HEK293 (cell line): ENCODE results near the gene TRPV2.
A peak's percentile ranks its signal among the peaks of the same experiment; 100 is the strongest.

Experiments used
- CTCF ChIA-PET: fragments of 350-600 bp; formaldehyde crosslinking; extraction: SDS; loops from one replicate; lab custom pipeline; 2021; ENCODE audit warnings: antibody characterized with exemption; lab: Yijun Ruan, JAX
- POLR2A ChIA-PET: fragments of 300-600 bp; formaldehyde crosslinking; extraction: SDS; loops from one replicate; lab custom pipeline; 2020; ENCODE audit warnings: antibody characterized with exemption, inconsistent platforms; lab: Yijun Ruan, JAX
- H3K27ac ChIP-seq: fragments of 200-500 bp; sonication (Bioruptor generic); 2 replicates; pipeline ENCODE4 v1.5.1; 2014; ENCODE audit warnings: low read depth, low read length, control low read depth, inconsistent platforms; ENCODE audit errors: extremely low read depth
- H3K36me3 ChIP-seq, 2 experiments: fragments of 200-500 bp in 1 of 2; sonication (Bioruptor generic) in 1 of 2; 1 replicate in 1 of 2; 2 replicates in 1 of 2; pipeline ENCODE4 v1.5.1; 2014 to 2017; ENCODE audit warnings: inconsistent platforms in 2 of 2, low read length in 2 of 2; ENCODE audit not compliant: control insufficient read depth in 2 of 2, insufficient read depth in 1 of 2
- H3K4me1 ChIP-seq: fragments of 200-500 bp; sonication (Bioruptor generic); 2 replicates; pipeline ENCODE4 v1.5.1; 2014; ENCODE audit warnings: mild to moderate bottlenecking, low read length, inconsistent platforms; ENCODE audit not compliant: control insufficient read depth, insufficient read depth
- H3K4me3 ChIP-seq: 2 replicates; pipeline ENCODE4 v1.5.1; 2011; ENCODE audit warnings: low read depth, mild to moderate bottlenecking, control low read depth, low read length, moderate library complexity
- H3K9me3 ChIP-seq: fragments of 200-500 bp; sonication (Bioruptor generic); 2 replicates; pipeline ENCODE4 v1.5.1; 2014; ENCODE audit warnings: low read depth, low read length, inconsistent platforms; ENCODE audit not compliant: control insufficient read depth, insufficient read depth
- MYNN ChIP-seq: fragments of 450-650 bp; formaldehyde crosslinking; IDR thresholded peaks from 2 replicates; pipeline ENCODE4 v1.5.1; 2016; ENCODE audit warnings: missing biosample characterization, missing genetic modification characterization, borderline replicate concordance
- RBAK ChIP-seq: fragments of 450-650 bp; formaldehyde crosslinking; IDR thresholded peaks from 2 replicates; pipeline ENCODE4 v1.5.1; 2016; ENCODE audit warnings: missing biosample characterization, missing genetic modification characterization
- YY1 ChIP-seq: fragments of 450-650 bp; formaldehyde crosslinking; IDR thresholded peaks from 2 replicates; pipeline ENCODE4 v1.5.1; 2018; ENCODE audit warnings: missing biosample characterization, missing genetic modification characterization
- ZBTB21 ChIP-seq: fragments of 450-650 bp; formaldehyde crosslinking; IDR thresholded peaks from 2 replicates; pipeline ENCODE4 v1.5.1; 2017; ENCODE audit warnings: missing biosample characterization, missing genetic modification characterization
- ZFP69B ChIP-seq: fragments of 450-650 bp; formaldehyde crosslinking; IDR thresholded peaks from 2 replicates; pipeline ENCODE4 v1.5.1; 2016; ENCODE audit warnings: missing biosample characterization, missing genetic modification characterization
- ZNF10 ChIP-seq: fragments of 450-650 bp; formaldehyde crosslinking; IDR thresholded peaks from 2 replicates; pipeline ENCODE4 v1.5.1; 2017; ENCODE audit warnings: missing biosample characterization, missing genetic modification characterization
- ZNF121 ChIP-seq: fragments of 450-650 bp; formaldehyde crosslinking; IDR thresholded peaks from 2 replicates; pipeline ENCODE4 v1.5.1; 2016; ENCODE audit warnings: missing biosample characterization, missing genetic modification characterization
- ZNF16 ChIP-seq: fragments of 450-650 bp; formaldehyde crosslinking; IDR thresholded peaks from 2 replicates; pipeline ENCODE4 v1.5.1; 2016; ENCODE audit warnings: low read depth, missing biosample characterization, missing genetic modification characterization
- ZNF19 ChIP-seq: fragments of 450-650 bp; formaldehyde crosslinking; IDR thresholded peaks from 2 replicates; pipeline ENCODE4; 2016; ENCODE audit warnings: missing biosample characterization, missing genetic modification characterization, low read depth
- ZNF311 ChIP-seq: fragments of 450-650 bp; formaldehyde crosslinking; IDR thresholded peaks from 2 replicates; pipeline ENCODE4 v1.5.1; 2017; ENCODE audit warnings: missing biosample characterization, missing genetic modification characterization, borderline replicate concordance
- ZNF571 ChIP-seq: fragments of 450-650 bp; formaldehyde crosslinking; IDR thresholded peaks from 2 replicates; pipeline ENCODE4 v1.5.0; 2017; ENCODE audit warnings: missing biosample characterization, missing genetic modification characterization
- ZNF600 ChIP-seq: fragments of 450-650 bp; formaldehyde crosslinking; IDR thresholded peaks from 2 replicates; pipeline ENCODE4 v1.5.1; 2016; ENCODE audit warnings: missing biosample characterization, missing genetic modification characterization
- ZNF623 ChIP-seq: fragments of 450-650 bp; formaldehyde crosslinking; IDR thresholded peaks from 2 replicates; pipeline ENCODE4 v1.5.1; 2016; ENCODE audit warnings: missing biosample characterization, missing genetic modification characterization
- ZNF658 ChIP-seq: fragments of 450-650 bp; formaldehyde crosslinking; IDR thresholded peaks from 2 replicates; pipeline ENCODE4; 2016; ENCODE audit warnings: missing biosample characterization, missing genetic modification characterization
- ZNF660 ChIP-seq: fragments of 450-650 bp; IDR thresholded peaks from 2 replicates; pipeline ENCODE4 v1.5.1; 2018; ENCODE audit warnings: missing biosample characterization, mild to moderate bottlenecking, missing genetic modification characterization
- TF ChIP-seq, protein P1 (sequence below): fragments of 450-650 bp; formaldehyde crosslinking; IDR thresholded peaks from 2 replicates; pipeline ENCODE4 v1.5.1; 2016; ENCODE audit warnings: missing biosample characterization, missing genetic modification characterization
- TF ChIP-seq, protein P2 (sequence below): fragments of 450-650 bp; formaldehyde crosslinking; IDR thresholded peaks from 2 replicates; pipeline ENCODE4 v1.5.1; 2016; ENCODE audit warnings: missing biosample characterization, missing genetic modification characterization, low read depth
- TF ChIP-seq, protein P3 (sequence below): fragments of 450-650 bp; formaldehyde crosslinking; IDR thresholded peaks from 2 replicates; pipeline ENCODE4 v1.5.1; 2016; ENCODE audit warnings: missing biosample characterization, missing genetic modification characterization
- TF ChIP-seq, protein P4 (sequence below): fragments of 450-650 bp; formaldehyde crosslinking; IDR thresholded peaks from 2 replicates; pipeline ENCODE4 v1.5.1; 2016; ENCODE audit warnings: missing biosample characterization, missing genetic modification characterization

The TRPV2 gene

DNA sequence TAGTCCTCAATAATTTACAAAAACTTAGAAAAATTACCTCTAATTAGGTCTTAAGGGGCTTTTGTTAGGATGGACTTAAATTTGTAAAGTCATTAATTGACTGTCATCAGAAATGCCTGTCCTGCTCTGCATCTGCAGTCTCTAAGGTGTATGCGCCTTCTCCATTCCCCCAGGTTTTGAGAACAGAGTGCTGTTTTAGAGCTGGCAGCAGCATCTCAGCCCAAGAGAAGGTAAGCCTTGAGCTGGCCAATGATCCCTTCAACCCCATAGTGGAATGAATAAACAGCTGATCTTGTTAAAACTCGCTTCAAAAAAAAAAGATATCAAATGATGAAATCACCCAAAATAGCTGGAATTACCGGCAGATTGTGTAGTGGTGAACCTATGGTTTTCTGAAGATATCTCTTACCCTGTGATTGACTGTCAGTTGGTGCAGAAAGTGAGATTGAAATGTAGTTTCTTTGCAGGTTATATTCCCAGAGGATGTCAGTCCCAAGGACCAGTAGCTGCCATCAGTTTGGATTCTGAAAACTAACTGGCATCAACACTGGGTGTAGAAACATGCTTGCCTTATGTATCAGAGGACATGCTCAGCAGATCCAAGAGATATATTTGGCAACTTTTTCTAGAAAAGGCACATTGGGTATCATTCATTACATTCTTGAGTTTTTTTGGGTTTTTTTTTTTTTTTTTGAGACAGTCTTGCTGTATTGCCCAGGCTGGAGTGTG lies 25.7 kb downstream of the TRPV2 start:
- ChIA-PET POLR2A (interaction anchor here (0.5 to 6.0 kb wide), 12 partner anchors 10 to 1989 kb away, joined by 3 to 54 read pairs (median 4); partner anchors contain the start of gene UBB), CTCF (interaction anchor here (0.6 to 2.8 kb wide), 7 partner anchors 10 to 82 kb away, joined by 3 to 31 read pairs (median 7); no protein-coding TSS in a partner anchor)
- Histone ChIP-seq H3K4me3 (no peak overlapping the region), H3K27ac (0 out of 2 replicates have a peak overlapping the region, but pooled peaks have one; percentile 90), H3K4me1 (no peaks in the 10 kb centered on the region), H3K36me3 (peaks cover 25 to 64% of the 10 kb centered on the region in 2 experiments), H3K9me3 (no peaks in the 10 kb centered on the region)
- TF ChIP-seq ZFP69B (tag by site-specific recombination) (no peak), ZNF16 (no peak), ZNF660 (tag by site-specific recombination) (no peak), ZNF10 (tag by site-specific recombination) (no peak), ZBTB21 (tag by site-specific recombination) (no peak), ZNF571 (tag by site-specific recombination) (no peak), MYNN (no peak), RBAK (tag by site-specific recombination) (no peak), ZNF19 (tag by site-specific recombination) (no peak), ZNF121 (tag by site-specific recombination) (no peak), ZNF311 (tag by site-specific recombination) (no peak)
- TF ChIP-seq, protein P1, sequence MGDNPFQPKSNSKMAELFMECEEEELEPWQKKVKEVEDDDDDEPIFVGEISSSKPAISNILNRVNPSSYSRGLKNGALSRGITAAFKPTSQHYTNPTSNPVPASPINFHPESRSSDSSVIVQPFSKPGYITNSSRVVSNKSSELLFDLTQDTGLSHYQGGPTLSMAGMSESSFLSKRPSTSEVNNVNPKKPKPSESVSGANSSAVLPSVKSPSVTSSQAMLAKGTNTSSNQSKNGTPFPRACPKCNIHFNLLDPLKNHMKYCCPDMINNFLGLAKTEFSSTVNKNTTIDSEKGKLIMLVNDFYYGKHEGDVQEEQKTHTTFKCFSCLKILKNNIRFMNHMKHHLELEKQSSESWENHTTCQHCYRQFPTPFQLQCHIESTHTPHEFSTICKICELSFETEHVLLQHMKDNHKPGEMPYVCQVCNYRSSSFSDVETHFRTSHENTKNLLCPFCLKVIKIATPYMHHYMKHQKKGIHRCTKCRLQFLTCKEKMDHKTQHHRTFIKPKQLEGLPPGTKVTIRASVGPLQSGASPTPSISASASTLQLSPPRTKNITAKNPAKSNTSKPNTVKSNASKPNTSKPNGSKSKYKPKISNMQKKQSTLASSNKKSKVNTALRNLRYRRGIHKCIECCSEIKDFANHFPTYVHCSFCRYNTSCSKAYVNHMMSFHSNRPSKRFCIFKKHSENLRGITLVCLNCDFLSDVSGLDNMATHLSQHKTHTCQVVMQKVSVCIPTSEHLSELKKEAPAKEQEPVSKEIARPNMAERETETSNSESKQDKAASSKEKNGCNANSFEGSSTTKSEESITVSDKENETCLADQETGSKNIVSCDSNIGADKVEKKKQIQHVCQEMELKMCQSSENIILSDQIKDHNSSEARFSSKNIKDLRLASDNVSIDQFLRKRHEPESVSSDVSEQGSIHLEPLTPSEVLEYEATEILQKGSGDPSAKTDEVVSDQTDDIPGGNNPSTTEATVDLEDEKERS = no peak
- TF ChIP-seq, protein P2, sequence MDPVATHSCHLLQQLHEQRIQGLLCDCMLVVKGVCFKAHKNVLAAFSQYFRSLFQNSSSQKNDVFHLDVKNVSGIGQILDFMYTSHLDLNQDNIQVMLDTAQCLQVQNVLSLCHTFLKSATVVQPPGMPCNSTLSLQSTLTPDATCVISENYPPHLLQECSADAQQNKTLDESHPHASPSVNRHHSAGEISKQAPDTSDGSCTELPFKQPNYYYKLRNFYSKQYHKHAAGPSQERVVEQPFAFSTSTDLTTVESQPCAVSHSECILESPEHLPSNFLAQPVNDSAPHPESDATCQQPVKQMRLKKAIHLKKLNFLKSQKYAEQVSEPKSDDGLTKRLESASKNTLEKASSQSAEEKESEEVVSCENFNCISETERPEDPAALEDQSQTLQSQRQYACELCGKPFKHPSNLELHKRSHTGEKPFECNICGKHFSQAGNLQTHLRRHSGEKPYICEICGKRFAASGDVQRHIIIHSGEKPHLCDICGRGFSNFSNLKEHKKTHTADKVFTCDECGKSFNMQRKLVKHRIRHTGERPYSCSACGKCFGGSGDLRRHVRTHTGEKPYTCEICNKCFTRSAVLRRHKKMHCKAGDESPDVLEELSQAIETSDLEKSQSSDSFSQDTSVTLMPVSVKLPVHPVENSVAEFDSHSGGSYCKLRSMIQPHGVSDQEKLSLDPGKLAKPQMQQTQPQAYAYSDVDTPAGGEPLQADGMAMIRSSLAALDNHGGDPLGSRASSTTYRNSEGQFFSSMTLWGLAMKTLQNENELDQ (tag by site-specific recombination) = no peak
- TF ChIP-seq, protein P3, sequence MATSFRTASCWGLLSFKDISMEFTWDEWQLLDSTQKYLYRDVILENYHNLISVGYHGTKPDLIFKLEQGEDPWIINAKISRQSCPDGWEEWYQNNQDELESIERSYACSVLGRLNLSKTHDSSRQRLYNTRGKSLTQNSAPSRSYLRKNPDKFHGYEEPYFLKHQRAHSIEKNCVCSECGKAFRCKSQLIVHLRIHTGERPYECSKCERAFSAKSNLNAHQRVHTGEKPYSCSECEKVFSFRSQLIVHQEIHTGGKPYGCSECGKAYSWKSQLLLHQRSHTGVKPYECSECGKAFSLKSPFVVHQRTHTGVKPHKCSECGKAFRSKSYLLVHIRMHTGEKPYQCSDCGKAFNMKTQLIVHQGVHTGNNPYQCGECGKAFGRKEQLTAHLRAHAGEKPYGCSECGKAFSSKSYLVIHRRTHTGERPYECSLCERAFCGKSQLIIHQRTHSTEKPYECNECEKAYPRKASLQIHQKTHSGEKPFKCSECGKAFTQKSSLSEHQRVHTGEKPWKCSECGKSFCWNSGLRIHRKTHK (tag by site-specific recombination) = no peak

DNA sequence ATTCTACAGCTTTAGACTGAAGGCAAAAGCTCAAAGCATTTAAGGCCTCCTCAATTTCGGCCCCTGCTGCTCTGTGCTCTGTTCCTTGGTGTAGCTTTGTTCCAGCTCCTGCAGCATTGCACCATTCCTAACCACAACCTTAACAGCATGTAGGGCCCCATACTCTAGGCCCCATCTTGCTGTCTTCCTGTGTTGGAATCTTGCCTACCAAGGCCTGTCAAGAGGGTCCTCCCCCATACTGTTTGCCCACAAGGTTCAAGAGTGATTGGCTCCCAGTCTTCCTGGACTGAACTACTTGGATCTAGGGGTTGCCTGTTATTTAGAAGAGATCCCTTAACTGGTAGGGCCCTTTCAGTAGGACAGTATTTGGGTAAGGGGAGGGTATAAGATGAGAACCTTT lies 26.8 kb downstream of the TRPV2 start:
- no peak for TF ChIP-seq ZNF658 (tag by site-specific recombination)
- TF ChIP-seq YY1 (tag by site-specific recombination) = no peak
- peak; percentile 88 for TF ChIP-seq ZNF600 (tag by site-specific recombination)
- TF ChIP-seq, protein P4, sequence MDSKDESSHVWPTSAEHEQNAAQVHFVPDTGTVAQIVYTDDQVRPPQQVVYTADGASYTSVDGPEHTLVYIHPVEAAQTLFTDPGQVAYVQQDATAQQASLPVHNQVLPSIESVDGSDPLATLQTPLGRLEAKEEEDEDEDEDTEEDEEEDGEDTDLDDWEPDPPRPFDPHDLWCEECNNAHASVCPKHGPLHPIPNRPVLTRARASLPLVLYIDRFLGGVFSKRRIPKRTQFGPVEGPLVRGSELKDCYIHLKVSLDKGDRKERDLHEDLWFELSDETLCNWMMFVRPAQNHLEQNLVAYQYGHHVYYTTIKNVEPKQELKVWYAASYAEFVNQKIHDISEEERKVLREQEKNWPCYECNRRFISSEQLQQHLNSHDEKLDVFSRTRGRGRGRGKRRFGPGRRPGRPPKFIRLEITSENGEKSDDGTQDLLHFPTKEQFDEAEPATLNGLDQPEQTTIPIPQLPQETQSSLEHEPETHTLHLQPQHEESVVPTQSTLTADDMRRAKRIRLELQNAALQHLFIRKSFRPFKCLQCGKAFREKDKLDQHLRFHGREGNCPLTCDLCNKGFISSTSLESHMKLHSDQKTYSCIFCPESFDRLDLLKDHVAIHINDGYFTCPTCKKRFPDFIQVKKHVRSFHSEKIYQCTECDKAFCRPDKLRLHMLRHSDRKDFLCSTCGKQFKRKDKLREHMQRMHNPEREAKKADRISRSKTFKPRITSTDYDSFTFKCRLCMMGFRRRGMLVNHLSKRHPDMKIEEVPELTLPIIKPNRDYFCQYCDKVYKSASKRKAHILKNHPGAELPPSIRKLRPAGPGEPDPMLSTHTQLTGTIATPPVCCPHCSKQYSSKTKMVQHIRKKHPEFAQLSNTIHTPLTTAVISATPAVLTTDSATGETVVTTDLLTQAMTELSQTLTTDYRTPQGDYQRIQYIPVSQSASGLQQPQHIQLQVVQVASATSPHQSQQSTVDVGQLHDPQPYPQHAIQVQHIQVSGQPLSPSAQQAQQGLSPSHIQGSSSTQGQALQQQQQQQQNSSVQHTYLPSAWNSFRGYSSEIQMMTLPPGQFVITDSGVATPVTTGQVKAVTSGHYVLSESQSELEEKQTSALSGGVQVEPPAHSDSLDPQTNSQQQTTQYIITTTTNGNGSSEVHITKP (tag by site-specific recombination) = peak; percentile 85
- no peak for TF ChIP-seq ZNF623 (tag by site-specific recombination)
- Histone ChIP-seq H3K4me1 (no peaks in the 10 kb centered on the region), H3K9me3 (no peaks in the 10 kb centered on the region), H3K36me3 (peaks cover 30 to 74% of the 10 kb centered on the region in 2 experiments), H3K27ac (peak overlapping the region; percentile 20; the same call in 1 of the 2 replicates), H3K4me3 (no peak overlapping the region)
- ChIA-PET CTCF (interaction anchor here (1.4 to 2.8 kb wide), 5 partner anchors 9 to 79 kb away, joined by 3 to 31 read pairs (median 8); no protein-coding TSS in a partner anchor), POLR2A (interaction anchor here (0.6 to 6.0 kb wide), 7 partner anchors 21 to 90 kb away, joined by 3 to 54 read pairs (median 4); partner anchors contain the start of gene UBB)
